SU-DHL-6 (cell line): ENCODE results near the gene CGB8.

Experiments used
- CTCF ChIP-seq: fragments of 200-600 bp; sonication (generic); IDR thresholded peaks from one replicate; pipeline ENCODE4 v1.5.1; 2017; ENCODE audit warnings: antibody characterized with exemption, mild to moderate bottlenecking, low read length, moderate library complexity; ENCODE audit not compliant: insufficient read depth, poor library complexity, severe bottlenecking
- EZH2phosphoT487 ChIP-seq: fragments of 200-600 bp; sonication (generic), shearing (Covaris generic); conservative IDR thresholded peaks from 2 replicates; pipeline ENCODE4 v1.6.1; 2018; ENCODE audit warnings: mild to moderate bottlenecking, antibody characterized with exemption, low read length, moderate library complexity, mixed read lengths

GRCh38 chr19:49014870-49015255 is 34.0 kb downstream of the CGB8 start:
- TF ChIP-seq CTCF (no peak), EZH2phosphoT487 (no peak)
